ENCODE data around the gene PITPNB.

Gene PITPNB

DNA sequence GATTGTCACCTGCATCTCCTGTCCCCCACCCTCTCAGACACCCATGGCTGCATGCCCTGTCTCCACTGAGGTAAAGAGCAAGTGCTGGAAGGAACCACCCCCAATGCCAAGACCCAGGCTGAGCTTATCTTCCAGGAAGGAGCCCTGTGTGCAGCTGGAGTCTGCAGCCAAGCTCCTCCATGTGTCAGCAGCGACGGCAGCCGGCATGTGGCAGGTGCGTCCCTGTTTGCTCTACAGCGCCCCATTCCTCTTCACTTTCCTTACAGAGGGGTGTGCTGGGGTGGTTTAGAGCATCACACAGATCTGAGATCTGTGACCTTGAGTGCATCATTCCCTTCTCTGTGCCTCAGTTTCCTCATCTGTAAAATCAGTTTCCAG is 109.8 kb downstream of the PITPNB start:
- no peak overlapping the region for H3K27ac ChIP-seq (ENCODE audit: low read length)
- no peaks in the 10 kb centered on the region for H3K36me3 ChIP-seq (ENCODE audit: control insufficient read depth in 1 of 2, insufficient read depth in 2 of 2, low read length in 2 of 2)
- H3K4me3 ChIP-seq (ENCODE audit: low read depth in 1 of 2, low read length in 2 of 2) = no peak overlapping the region
- H3K27me3 ChIP-seq (ENCODE audit: low read depth, low read length) = no peaks in the 10 kb centered on the region
- no peaks in the 10 kb centered on the region for H3K9me3 ChIP-seq (ENCODE audit: control insufficient read depth in 1 of 2, low read length in 2 of 2)
- H3K4me1 ChIP-seq (ENCODE audit: control insufficient read depth in 1 of 2, insufficient read depth in 2 of 2, low read length in 2 of 2) = peaks cover 0 to 21% of the 10 kb centered on the region in 2 donors

DNA sequence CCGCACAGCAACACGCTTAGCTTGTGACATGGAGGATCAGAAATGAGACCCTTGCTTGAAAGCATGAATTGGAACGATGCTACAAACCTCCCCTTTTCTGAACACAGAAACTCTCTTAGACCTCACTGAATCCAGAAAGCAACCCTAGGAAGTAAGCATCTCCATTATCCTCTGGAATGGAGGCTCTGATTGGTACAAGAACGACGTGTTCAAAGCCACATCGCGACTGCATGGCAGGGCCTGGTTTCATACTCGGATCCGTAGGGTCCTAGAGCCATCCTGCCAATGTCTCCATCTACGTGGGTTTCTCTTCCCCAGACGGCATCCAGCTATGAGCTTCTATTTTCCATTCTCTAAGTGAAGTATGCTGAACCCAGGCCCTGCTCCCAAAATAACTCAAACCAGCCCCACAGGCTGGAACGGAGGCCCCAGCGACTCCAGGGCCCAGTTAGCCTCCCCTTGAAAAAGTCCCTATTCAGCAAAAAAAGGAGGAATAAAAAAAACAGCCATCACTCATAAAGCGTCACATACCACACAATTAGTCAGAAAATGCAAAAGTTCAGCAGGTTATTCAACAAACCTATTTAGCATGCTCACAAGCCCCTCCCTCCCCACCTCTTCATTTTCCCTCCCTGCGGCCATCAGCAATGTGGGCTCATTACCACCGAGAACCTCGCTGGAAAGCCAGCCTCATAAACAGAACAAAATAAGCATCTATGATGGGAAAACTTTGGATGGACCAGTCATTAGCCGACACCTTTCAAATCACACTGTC is 110.4 kb downstream of the PITPNB start:
- Histone ChIP-seq H3K4me1 (ENCODE audit: control insufficient read depth in 1 of 2, insufficient read depth in 2 of 2, low read length in 2 of 2) (peaks cover 0 to 22% of the 10 kb centered on the region in 2 donors), H3K27me3 (ENCODE audit: low read depth, low read length) (no peaks in the 10 kb centered on the region), H3K36me3 (ENCODE audit: control insufficient read depth in 1 of 2, insufficient read depth in 2 of 2, low read length in 2 of 2) (no peaks in the 10 kb centered on the region), H3K27ac (ENCODE audit: low read length) (no peak overlapping the region), H3K4me3 (ENCODE audit: low read depth in 1 of 2, low read length in 2 of 2) (no peak overlapping the region), H3K9me3 (ENCODE audit: control insufficient read depth in 1 of 2, low read length in 2 of 2) (no peaks in the 10 kb centered on the region)

DNA sequence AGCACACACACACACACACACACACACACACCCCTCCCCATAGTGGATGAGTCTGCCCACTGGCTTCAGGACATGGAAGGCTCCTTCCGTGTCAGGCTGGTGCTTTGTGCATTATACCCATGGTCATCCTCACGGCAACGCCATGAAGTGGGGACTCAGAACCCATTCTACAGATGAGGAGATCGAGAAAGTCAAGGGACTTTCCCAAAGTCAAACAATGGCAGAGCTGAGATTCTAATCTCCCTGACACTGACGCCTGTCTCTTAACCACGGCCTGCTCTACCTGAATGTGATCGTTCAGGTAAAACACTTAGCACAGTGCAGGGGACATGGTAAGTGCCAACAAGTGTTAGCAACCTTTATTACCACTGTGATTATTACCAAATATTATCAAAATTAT is 113.2 kb downstream of the PITPNB start:
- no peaks in the 10 kb centered on the region for H3K36me3 ChIP-seq (ENCODE audit: control insufficient read depth in 1 of 2, insufficient read depth in 2 of 2, low read length in 2 of 2)
- H3K9me3 ChIP-seq (ENCODE audit: control insufficient read depth in 1 of 2, low read length in 2 of 2) = no peaks in the 10 kb centered on the region
- peaks cover 0 to 15% of the 10 kb centered on the region in 2 donors for H3K4me1 ChIP-seq (ENCODE audit: control insufficient read depth in 1 of 2, insufficient read depth in 2 of 2, low read length in 2 of 2)
- H3K27me3 ChIP-seq (ENCODE audit: low read depth, low read length) = no peaks in the 10 kb centered on the region
- H3K27ac ChIP-seq (ENCODE audit: low read length) = no peak overlapping the region
- H3K4me3 ChIP-seq (ENCODE audit: low read depth in 1 of 2, low read length in 2 of 2) = no peak overlapping the region

DNA sequence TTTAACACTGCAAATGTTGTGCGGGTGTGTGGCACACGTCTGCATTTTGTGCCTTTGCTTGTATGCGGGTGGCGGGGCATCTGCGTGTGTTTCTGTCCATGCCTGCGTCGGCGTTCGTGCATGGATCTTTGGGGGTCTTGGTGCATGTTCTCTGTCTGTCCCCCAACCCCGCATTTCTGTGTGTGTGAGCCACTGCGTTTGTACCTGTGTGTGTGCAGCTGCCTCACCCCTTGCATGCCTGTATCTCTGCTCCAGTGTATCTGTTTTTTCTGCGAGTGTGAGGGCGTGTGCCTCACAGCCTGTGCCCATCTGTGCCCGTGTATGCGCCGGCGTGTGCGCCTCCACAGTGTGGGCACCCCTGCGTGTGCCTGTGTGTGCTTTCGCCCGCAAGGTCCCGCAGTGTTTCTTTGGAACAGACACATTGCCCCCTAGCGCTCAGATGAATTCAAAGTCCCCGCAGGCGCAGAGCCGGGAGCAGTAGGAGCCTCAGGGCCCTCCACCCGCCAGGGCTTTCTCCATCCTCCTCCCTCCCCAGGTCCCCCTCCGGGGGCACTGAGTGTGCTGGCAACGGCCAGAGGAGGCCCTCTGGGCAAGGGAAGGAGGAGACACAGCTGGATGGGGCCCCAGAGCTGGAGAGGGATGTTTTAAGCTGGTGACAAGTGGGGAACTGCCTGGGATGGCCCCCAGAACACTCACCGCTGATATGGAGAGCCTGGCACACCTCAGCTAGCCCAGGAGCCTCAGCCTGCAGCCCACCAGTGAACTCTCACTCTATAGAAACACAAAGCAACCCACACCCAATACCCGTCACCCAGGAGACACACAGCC is 114.4 kb downstream of the PITPNB start:
- H3K4me1 ChIP-seq (ENCODE audit: control insufficient read depth in 1 of 2, insufficient read depth in 2 of 2, low read length in 2 of 2) = peaks cover 0 to 16% of the 10 kb centered on the region in 2 donors
- no peak overlapping the region for H3K4me3 ChIP-seq (ENCODE audit: low read depth in 1 of 2, low read length in 2 of 2)
- H3K27ac ChIP-seq (ENCODE audit: low read length) = no peak overlapping the region
- H3K9me3 ChIP-seq (ENCODE audit: control insufficient read depth in 1 of 2, low read length in 2 of 2) = no peaks in the 10 kb centered on the region
- H3K36me3 ChIP-seq (ENCODE audit: control insufficient read depth in 1 of 2, insufficient read depth in 2 of 2, low read length in 2 of 2) = no peaks in the 10 kb centered on the region
- no peaks in the 10 kb centered on the region for H3K27me3 ChIP-seq (ENCODE audit: low read depth, low read length)

DNA sequence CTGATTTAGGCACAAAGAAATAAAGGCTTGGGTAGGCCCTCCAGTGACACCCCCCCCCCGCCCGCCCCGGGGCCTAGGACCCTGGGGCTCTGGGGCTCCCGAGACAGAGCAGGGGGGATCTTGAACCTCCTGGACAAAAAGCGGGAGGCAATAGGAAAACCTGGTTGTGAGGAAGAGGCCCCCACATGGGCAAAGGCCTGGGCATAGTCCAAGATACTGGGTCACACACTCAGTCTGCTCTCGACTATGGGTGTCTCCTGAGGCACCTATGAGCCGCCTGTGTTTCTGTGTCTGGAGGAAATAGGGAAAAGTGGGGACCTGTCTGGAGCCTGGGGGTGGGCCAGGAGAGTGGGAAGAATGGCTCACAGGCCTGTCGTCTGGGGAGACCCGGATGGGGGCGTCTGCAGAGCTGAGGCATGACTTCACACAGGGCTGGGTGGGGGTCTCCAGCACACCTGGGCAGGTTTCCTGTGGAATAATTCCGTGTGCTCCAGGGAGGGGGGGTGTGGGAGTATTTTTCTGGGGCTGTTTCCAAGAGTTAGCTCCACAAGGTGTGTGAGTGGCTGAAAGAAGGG is 115.1 kb downstream of the PITPNB start:
- H3K9me3 ChIP-seq (ENCODE audit: control insufficient read depth in 1 of 2, low read length in 2 of 2) = no peaks in the 10 kb centered on the region
- H3K27me3 ChIP-seq (ENCODE audit: low read depth, low read length) = no peaks in the 10 kb centered on the region
- H3K4me3 ChIP-seq (ENCODE audit: low read depth in 1 of 2, low read length in 2 of 2) = no peak overlapping the region
- peaks cover 0 to 23% of the 10 kb centered on the region in 2 donors for H3K4me1 ChIP-seq (ENCODE audit: control insufficient read depth in 1 of 2, insufficient read depth in 2 of 2, low read length in 2 of 2)
- H3K27ac ChIP-seq (ENCODE audit: low read length) = no peak overlapping the region
- H3K36me3 ChIP-seq (ENCODE audit: control insufficient read depth in 1 of 2, insufficient read depth in 2 of 2, low read length in 2 of 2) = no peaks in the 10 kb centered on the region

DNA sequence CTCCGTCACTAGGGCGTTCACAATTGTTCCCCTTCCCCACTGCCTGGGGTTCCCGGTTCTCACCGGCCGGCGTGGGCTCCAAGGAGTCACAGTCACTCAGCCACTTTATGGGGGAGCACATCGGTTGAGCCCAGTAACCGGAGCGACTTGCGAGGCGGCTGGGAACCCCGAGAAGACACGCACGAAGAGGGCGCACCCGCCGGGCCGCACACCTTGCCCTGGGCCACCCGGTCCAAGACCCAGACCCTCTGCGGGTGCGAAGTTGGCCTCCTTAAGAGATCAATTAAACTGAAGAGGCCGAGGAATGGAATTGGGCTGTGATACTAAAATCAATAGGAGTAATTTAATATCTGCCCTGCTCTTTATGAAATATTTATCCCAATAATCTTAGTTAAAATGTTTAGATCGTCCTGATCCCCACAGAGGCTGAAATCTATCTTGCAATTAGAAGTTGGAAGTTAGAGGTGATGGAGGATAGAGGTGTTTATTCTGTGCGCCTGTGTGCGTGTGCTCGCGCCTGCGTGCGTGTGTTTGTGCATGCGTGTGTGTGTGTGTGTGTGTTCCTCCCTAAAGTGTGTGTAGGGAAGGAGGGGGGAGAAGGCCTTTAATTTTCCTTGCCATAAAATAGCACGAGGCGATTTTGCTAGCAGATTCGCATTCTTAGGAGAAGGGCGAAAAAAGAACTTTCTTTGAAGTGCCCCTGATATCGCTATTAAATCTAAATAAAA is 116.5 kb downstream of the PITPNB start:
- no peaks in the 10 kb centered on the region for H3K27me3 ChIP-seq (ENCODE audit: low read depth, low read length)
- H3K4me1 ChIP-seq (ENCODE audit: control insufficient read depth in 1 of 2, insufficient read depth in 2 of 2, low read length in 2 of 2) = peaks cover 0 to 31% of the 10 kb centered on the region in 2 donors
- no peaks in the 10 kb centered on the region for H3K36me3 ChIP-seq (ENCODE audit: control insufficient read depth in 1 of 2, insufficient read depth in 2 of 2, low read length in 2 of 2)
- no peaks in the 10 kb centered on the region for H3K9me3 ChIP-seq (ENCODE audit: control insufficient read depth in 1 of 2, low read length in 2 of 2)
- H3K27ac ChIP-seq (ENCODE audit: low read length) = no peak overlapping the region
- peak overlapping the region; percentile 56 to 90 for H3K4me3 ChIP-seq (ENCODE audit: low read depth in 1 of 2, low read length in 2 of 2)
